ENCODE results near the gene PRKCQ. TPM values are rescaled to one million over a fixed set of nuclear protein-coding genes. Genes with fewer than 3 reads are reported as not detected.

The PRKCQ gene
- total RNA-seq, 2 donors from 2014 or later = 0.41 to 0.42 TPM

- Histone ChIP-seq H3K27me3 (replicated peaks; ENCODE audit: insufficient read depth) (no peaks in the 10 kb centered on the region), H3K27ac (no peak overlapping the region), H3K4me3 (no peak overlapping the region), H3K36me3 (no peaks in the 10 kb centered on the region), H3K9me3 (no peaks in the 10 kb centered on the region), H3K4me1 (ENCODE audit: control insufficient read depth in 1 of 2, low read depth in 2 of 2) (no peaks in the 10 kb centered on the region)
- TF ChIP-seq CTCF (IDR thresholded peaks at IDR 0.05) = no peak
- DNase-seq (ENCODE audit: low spot score) = no peak
- ATAC-seq (ENCODE audit: insufficient number of reproducible peaks, low FRiP score, low read depth) = no peak
These were observed 81.3 kb downstream of the PRKCQ start for GRCh38 chr10:6498771-6499170.

GRCh38 chr10:6497620-6498019, 82.5 kb downstream of the PRKCQ start:
- TF ChIP-seq CTCF (IDR thresholded peaks at IDR 0.05) = no peak

GRCh38 chr10:6494936-6495592, 85.0 kb downstream of the PRKCQ start:
- no peaks in the 10 kb centered on the region for H3K27me3 ChIP-seq (replicated peaks; ENCODE audit: insufficient read depth)
- ATAC-seq (ENCODE audit: insufficient number of reproducible peaks, low FRiP score, low read depth) (no peak), DNase-seq (ENCODE audit: low spot score) (no peak)
- no peaks in the 10 kb centered on the region for H3K36me3 ChIP-seq
- no peaks in the 10 kb centered on the region for H3K4me1 ChIP-seq (ENCODE audit: control insufficient read depth in 1 of 2, low read depth in 2 of 2)
- H3K27ac ChIP-seq = no peak overlapping the region
- no peak overlapping the region for H3K4me3 ChIP-seq
- TF ChIP-seq CTCF (IDR thresholded peaks at IDR 0.05) = no peak
- no peaks in the 10 kb centered on the region for H3K9me3 ChIP-seq

More at GRCh38 chr10:6497620-6498019, 82.5 kb downstream of the PRKCQ start:
- Histone ChIP-seq H3K9me3 (no peaks in the 10 kb centered on the region), H3K4me3 (no peak overlapping the region), H3K27ac (no peak overlapping the region), H3K36me3 (no peaks in the 10 kb centered on the region), H3K27me3 (replicated peaks; ENCODE audit: insufficient read depth) (no peaks in the 10 kb centered on the region), H3K4me1 (ENCODE audit: control insufficient read depth in 1 of 2, low read depth in 2 of 2) (no peaks in the 10 kb centered on the region)
- ATAC-seq (ENCODE audit: insufficient number of reproducible peaks, low FRiP score, low read depth) (no peak), DNase-seq (ENCODE audit: low spot score) (no peak)

- no peak overlapping the region for H3K27ac ChIP-seq
- H3K4me3 ChIP-seq = no peak overlapping the region
- DNase-seq (ENCODE audit: low spot score) (no peak), ATAC-seq (ENCODE audit: insufficient number of reproducible peaks, low FRiP score, low read depth) (no peak)
- H3K4me1 ChIP-seq (ENCODE audit: control insufficient read depth in 1 of 2, low read depth in 2 of 2) = no peaks in the 10 kb centered on the region
- no peaks in the 10 kb centered on the region for H3K36me3 ChIP-seq
- H3K9me3 ChIP-seq = no peaks in the 10 kb centered on the region
- TF ChIP-seq CTCF (IDR thresholded peaks at IDR 0.05) = no peak
- no peaks in the 10 kb centered on the region for H3K27me3 ChIP-seq (replicated peaks; ENCODE audit: insufficient read depth)
These were observed 85.6 kb downstream of the PRKCQ start for GRCh38 chr10:6494442-6494819.

- no peak overlapping the region for H3K4me3 ChIP-seq
- no peak overlapping the region for H3K27ac ChIP-seq
- no peaks in the 10 kb centered on the region for H3K4me1 ChIP-seq (ENCODE audit: control insufficient read depth in 1 of 2, low read depth in 2 of 2)
- TF ChIP-seq CTCF (IDR thresholded peaks at IDR 0.05) = no peak
- no peaks in the 10 kb centered on the region for H3K9me3 ChIP-seq
- no peaks in the 10 kb centered on the region for H3K27me3 ChIP-seq (replicated peaks; ENCODE audit: insufficient read depth)
- ATAC-seq (ENCODE audit: insufficient number of reproducible peaks, low FRiP score, low read depth) = no peak
- DNase-seq (ENCODE audit: low spot score) = no peak
- H3K36me3 ChIP-seq = no peaks in the 10 kb centered on the region
These were observed 86.3 kb downstream of the PRKCQ start for GRCh38 chr10:6493521-6494441.
